GM19193 (cell line): ENCODE results near the gene OPCML.

Experiments used
- POLR2A ChIP-seq: IDR thresholded peaks from 4 replicates; pipeline ENCODE4 v1.6.1; 2011; ENCODE audit not compliant: insufficient read depth, insufficient read length; ENCODE audit errors: extremely low read depth

The OPCML gene

GRCh38 chr11:132430429-132431062 is 1101.8 kb downstream of the OPCML start:
- TF ChIP-seq POLR2A = no peak

DNA sequence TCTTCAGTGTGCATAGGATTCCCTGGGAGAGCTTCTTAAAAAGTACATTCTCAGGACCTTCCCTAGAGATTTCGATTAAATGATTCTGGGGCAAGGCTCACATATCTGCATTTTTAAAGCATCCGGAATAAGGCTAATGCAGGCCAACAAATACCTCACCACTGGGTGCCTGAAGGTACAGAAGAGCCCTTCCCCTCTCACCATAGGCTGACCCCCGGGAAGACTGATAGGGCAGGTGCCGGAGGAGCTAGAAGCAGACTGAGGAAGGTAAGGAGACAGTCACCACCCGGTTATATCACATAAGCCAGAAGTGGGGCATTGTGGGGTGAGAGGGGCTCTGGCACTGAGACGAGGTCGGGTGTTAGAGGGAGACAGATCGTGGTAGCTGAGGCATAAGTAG is 1102.6 kb downstream of the OPCML start:
- no peak for TF ChIP-seq POLR2A

DNA sequence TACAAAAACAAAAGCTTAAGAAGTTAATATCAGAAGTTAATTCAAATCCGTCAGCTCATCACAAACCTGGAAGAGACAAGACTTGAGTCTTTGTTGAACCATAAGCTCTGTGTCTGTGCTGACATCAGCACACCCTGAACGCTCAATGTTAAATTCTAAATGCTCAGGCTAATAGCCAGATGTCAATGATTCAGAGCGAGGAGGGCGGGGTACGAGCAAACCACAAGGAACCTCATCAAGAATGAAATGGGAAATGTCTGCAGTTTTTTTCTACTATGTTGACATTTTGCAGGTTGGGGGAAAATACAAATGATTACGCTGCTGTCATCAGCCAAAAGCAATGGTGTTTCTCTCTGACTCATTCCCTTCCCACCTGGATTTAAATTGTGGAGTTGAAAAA is 1104.7 kb downstream of the OPCML start:
- TF ChIP-seq POLR2A = no peak

GRCh38 chr11:132424433-132424832 is 1107.9 kb downstream of the OPCML start:
- TF ChIP-seq POLR2A = no peak

DNA sequence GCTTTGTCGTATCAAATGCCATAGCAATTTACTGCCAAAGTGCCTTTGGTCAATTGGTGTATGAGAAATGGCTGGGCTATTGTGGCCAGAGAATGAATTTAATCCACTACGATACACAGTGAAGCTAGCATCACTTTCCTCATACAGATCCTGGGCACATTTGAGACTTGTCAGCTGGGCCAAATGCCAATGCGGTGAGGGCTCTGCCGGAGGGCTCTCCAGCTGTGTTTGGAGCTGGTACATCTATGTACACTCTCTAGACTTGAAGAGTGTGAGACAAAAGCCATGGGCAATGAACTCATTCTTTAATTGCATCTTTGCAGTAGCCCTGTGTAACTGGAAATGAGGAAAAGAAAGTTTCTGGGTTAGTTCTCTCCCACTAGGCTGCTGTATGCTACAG is 1109.0 kb downstream of the OPCML start:
- no peak for TF ChIP-seq POLR2A

DNA sequence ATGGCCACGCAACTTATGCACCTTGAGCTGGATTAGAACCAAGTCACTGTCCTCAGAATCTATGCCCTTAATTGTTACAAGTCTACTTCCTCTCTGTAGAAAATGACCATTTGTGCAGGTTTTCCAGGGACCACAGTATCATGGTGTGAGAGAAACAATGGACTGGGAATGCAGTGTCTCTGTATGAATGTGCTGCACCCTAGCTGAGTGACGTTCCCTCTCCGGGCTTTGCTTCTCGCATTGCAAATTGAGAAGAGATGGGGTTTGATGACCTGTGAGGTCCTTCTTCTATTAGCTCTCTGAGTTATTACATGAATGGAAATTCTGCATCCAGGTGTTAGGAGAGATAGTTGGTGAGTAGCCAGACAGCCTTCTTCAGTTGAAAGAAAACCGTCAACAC is 1109.6 kb downstream of the OPCML start:
- no peak for TF ChIP-seq POLR2A

GRCh38 chr11:132421555-132421954 is 1110.7 kb downstream of the OPCML start:
- TF ChIP-seq POLR2A = no peak

DNA sequence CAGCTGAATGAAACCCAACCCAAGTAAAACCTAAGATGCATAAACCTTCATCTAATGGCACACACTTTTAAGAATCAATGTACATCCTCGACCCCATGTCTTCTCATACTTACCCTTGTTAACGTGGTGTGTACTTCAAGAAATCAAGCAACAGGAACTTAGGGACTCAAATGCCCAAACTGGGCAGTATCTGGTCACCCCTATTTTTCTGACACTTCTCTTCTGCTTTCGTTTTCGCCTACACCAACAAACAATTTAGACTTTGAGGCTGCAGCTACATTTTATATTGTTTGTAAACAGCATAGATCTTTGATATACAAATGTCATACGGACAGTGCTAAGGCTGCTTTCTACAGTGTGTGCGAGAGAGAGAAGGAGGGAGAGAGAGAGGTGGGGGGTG is 1117.8 kb downstream of the OPCML start:
- TF ChIP-seq POLR2A = no peak

- no peak for TF ChIP-seq POLR2A
Observed at GRCh38 chr11:132410383-132410782, 1121.9 kb downstream of the OPCML start.

- no peak for TF ChIP-seq POLR2A
Observed at GRCh38 chr11:132409573-132410355, 1122.5 kb downstream of the OPCML start.

- no peak for TF ChIP-seq POLR2A
Observed at GRCh38 chr11:132408877-132409276, 1123.4 kb downstream of the OPCML start.

- TF ChIP-seq POLR2A = no peak
Observed at GRCh38 chr11:132405728-132406127, 1126.6 kb downstream of the OPCML start.

GRCh38 chr11:132402071-132402684 is 1130.1 kb downstream of the OPCML start:
- TF ChIP-seq POLR2A = no peak

DNA sequence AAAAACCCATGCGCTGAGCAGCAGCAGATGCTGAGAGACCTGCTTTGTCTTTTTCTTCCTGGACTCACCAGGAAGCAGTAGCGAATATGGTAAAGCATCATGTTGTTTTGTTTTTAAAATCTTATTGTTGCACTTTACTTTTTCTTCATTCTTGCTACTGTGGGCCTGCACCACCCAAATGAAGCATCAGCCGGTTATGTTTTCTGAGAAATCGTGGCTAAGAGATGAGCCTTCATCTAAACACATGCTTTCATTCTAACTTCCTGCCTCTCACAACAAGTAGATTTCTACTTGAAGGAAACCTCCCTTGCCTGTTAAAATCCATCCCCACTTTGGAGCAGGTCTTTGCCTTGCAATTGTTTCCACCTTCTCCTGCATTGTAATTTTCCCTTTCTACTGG is 1136.0 kb downstream of the OPCML start:
- no peak for TF ChIP-seq POLR2A

DNA sequence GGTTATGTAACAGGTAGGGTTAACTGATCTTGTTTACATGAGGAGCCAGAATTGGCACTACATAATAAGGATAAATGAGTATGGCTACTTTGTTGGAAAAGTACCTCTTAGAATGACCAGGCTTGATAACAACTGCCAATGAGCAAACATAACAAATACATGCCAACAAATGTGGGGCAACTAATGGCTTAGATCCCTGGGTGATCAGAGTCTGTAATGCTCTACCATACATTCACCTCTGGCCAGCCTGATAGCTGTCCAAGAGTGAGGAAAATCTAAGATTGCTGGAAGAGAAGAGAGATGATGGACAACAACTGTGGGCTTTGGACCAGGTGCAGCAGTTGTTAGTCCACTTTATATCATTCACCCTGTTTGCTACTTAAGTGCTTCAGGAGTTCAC is 1136.9 kb downstream of the OPCML start:
- TF ChIP-seq POLR2A = no peak

GRCh38 chr11:132379540-132379939 is 1152.8 kb downstream of the OPCML start:
- TF ChIP-seq POLR2A = no peak
